Neural progenitor cell (in vitro differentiated cells): ENCODE data around the gene GLP1R. TPM values are rescaled to one million over a fixed set of nuclear protein-coding genes. Genes with fewer than 3 reads are reported as not detected.

ENCODE experiments used
- DNase-seq: peaks from one replicate; pipeline ENCODE4 v3.0.0-alpha.2; 2016; ENCODE audit warnings: low spot score
- H2AFZ ChIP-seq: fragments of 200-600 bp; sonication (generic); replicated peaks from 2 replicates; pipeline ENCODE4 v1.6.1; 2016; ENCODE audit warnings: antibody characterized with exemption
- H3F3A ChIP-seq: fragments of 200-600 bp; sonication (generic); 2 replicates; pipeline ENCODE4 v1.6.1; 2016; ENCODE audit warnings: antibody characterized with exemption, low read depth
- H3K27ac ChIP-seq: fragments of 200-600 bp; sonication (generic); 2 replicates; pipeline ENCODE4 v1.5.1; 2016; ENCODE audit warnings: mild to moderate bottlenecking
- H3K27me3 ChIP-seq: fragments of 200-600 bp; sonication (generic); 2 replicates; pipeline ENCODE4 v1.6.1; 2016; ENCODE audit warnings: mild to moderate bottlenecking, moderate library complexity
- H3K36me3 ChIP-seq: fragments of 200-600 bp; sonication (generic); 2 replicates; pipeline ENCODE4 v1.5.1; 2016
- H3K4me1 ChIP-seq: fragments of 200-600 bp; sonication (generic); 2 replicates; pipeline ENCODE4 v1.6.1; 2016; ENCODE audit warnings: mixed run types
- H3K4me2 ChIP-seq: fragments of 200-600 bp; sonication (generic); 2 replicates; pipeline ENCODE4 v1.6.1; 2016
- H3K4me3 ChIP-seq: fragments of 200-600 bp; sonication (generic); 2 replicates; pipeline ENCODE4 v1.5.1; 2016
- H3K79me2 ChIP-seq: fragments of 200-600 bp; sonication (generic); 2 replicates; pipeline ENCODE4 v1.6.1; 2016; ENCODE audit warnings: low read depth
- H3K9ac ChIP-seq: fragments of 200-600 bp; sonication (generic); 2 replicates; pipeline ENCODE4 v1.6.1; 2016
- H3K9me3 ChIP-seq: fragments of 200-600 bp; sonication (generic); 2 replicates; pipeline ENCODE4 v1.5.1; 2016; ENCODE audit warnings: low read depth
- H4K20me1 ChIP-seq: fragments of 200-600 bp; sonication (generic); 2 replicates; pipeline ENCODE4 v1.6.1; 2016; ENCODE audit warnings: low read depth
- H3K27ac Mint-ChIP-seq: 3 replicates; pipeline ENCODE4 v1.8.0; 2021; ENCODE audit warnings: mixed read lengths
- H3K27me3 Mint-ChIP-seq: 2 replicates; pipeline ENCODE4 v1.8.0; 2022; ENCODE audit warnings: low read depth, mild to moderate bottlenecking, inconsistent platforms, moderate library complexity, mixed read lengths; ENCODE audit not compliant: insufficient read depth
- H3K36me3 Mint-ChIP-seq: 3 replicates; pipeline ENCODE4 v1.8.0; 2021; ENCODE audit warnings: mixed read lengths
- H3K4me1 Mint-ChIP-seq: 3 replicates; pipeline ENCODE4 v1.8.0; 2021; ENCODE audit warnings: mixed read lengths
- H3K4me3 Mint-ChIP-seq: 3 replicates; pipeline ENCODE4 v1.8.0; 2021; ENCODE audit warnings: mild to moderate bottlenecking, moderate library complexity, mixed read lengths
- H3K9me3 Mint-ChIP-seq: 3 replicates; pipeline ENCODE4 v1.8.0; 2020; ENCODE audit warnings: mixed read lengths
- EZH2 ChIP-seq: fragments of 200-600 bp; sonication (generic); IDR thresholded peaks from 2 replicates; pipeline ENCODE4 v1.6.1; 2017; ENCODE audit warnings: antibody characterized with exemption, mild to moderate bottlenecking, moderate library complexity
- EZH2phosphoT487 ChIP-seq: fragments of 200-600 bp; sonication (generic); IDR thresholded peaks from 2 replicates; pipeline ENCODE4 v1.6.1; 2017; ENCODE audit warnings: antibody characterized with exemption
- total RNA-seq: library from RNA; depleted of rRNA; stranded (reverse); fragments of >200 nt; gene quantifications from 2 replicates; pipeline ENCODE4 v1.2.3, GENCODE V29; 2015; ENCODE audit warnings: low replicate concordance
- TF ChIP-seq, protein P1 (sequence below): fragments of 200-600 bp; sonication (generic); IDR thresholded peaks from 2 replicates; pipeline ENCODE4 v1.5.1; 2017; ENCODE audit warnings: antibody characterized with exemption, mild to moderate bottlenecking

The GLP1R gene
- total RNA-seq, 1 donor from 2014 or later, result 0.82 TPM

DNA sequence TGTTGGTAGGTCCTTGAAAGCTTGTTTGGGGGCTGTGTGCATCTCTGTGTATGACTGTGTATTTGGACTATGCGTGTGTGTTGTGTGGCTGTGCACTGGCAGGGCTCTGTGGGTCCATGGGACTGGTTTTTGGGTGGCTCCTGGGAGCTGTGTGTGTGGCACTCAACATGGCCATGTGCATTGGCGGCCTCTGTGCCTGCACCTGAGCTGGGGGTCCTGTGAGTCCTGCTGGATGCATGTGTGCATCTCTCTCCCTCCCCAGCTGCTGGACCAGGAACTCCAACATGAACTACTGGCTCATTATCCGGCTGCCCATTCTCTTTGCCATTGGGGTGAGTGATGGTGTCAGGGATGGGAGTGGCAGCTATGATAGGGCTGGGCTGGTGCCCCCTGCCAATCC lies 30.1 kb downstream of the GLP1R start:
- H3K27ac ChIP-seq, result no peak overlapping the region
- peaks cover 14% of the 10 kb centered on the region for H3K4me1 Mint-ChIP-seq

DNA sequence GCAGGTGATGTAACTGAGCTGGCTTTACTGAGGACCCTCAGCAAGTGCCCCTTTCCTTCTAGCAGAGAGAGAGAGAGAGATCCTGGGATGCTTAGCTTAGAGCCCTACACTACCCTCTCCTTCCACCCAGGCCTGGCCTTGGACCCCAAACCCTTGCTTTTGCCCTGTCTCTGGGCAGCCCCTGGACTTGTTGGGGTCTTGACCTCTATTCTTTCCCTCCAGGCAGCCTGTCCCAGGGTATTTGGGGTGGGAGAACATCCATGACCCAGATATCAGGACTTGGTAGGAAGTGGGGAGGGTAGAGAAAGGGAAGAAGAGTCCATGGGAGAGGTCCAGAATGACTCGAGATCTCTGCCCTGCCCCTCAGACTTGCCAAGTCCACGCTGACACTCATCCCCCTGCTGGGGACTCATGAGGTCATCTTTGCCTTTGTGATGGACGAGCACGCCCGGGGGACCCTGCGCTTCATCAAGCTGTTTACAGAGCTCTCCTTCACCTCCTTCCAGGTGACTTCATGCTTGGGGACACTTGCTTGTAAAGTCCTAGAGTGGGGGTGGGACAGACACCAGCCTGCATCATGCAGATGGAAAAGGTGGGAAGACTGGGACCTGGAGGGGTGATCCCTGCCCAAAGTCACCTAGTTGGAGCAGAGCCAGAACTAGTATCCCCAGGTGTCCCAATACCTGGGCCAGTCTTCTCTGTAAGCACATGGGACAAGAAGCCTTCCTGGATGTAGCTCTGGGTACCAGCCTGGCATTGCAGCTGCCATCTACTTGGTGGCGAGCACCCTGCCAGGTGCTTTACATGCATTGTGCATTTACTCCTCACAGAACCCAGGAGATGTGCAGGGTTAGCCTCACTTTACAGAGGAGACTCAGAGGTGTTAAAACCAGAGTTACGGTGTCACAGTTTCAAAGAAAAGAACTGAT lies 30.9 kb downstream of the GLP1R start:
- Histone ChIP-seq H2AFZ (no peak overlapping the region), H3K9me3 (no peaks in the 10 kb centered on the region), H3K9ac (no peak overlapping the region), H3K4me1 (no peaks in the 10 kb centered on the region), H3K27me3 (no peaks in the 10 kb centered on the region), H3F3A (no peaks in the 10 kb centered on the region), H4K20me1 (no peaks in the 10 kb centered on the region), H3K36me3 (no peaks in the 10 kb centered on the region), H3K27ac (no peak overlapping the region), H3K4me2 (no peak overlapping the region), H3K79me2 (no peaks in the 10 kb centered on the region), H3K4me3 (no peak overlapping the region)
- peaks cover 12% of the 10 kb centered on the region for H3K4me1 Mint-ChIP-seq
- H3K9me3 Mint-ChIP-seq, result no peaks in the 10 kb centered on the region
- no peak overlapping the region for H3K27ac Mint-ChIP-seq
- TF ChIP-seq EZH2, result no peak
- TF ChIP-seq, protein P1, sequence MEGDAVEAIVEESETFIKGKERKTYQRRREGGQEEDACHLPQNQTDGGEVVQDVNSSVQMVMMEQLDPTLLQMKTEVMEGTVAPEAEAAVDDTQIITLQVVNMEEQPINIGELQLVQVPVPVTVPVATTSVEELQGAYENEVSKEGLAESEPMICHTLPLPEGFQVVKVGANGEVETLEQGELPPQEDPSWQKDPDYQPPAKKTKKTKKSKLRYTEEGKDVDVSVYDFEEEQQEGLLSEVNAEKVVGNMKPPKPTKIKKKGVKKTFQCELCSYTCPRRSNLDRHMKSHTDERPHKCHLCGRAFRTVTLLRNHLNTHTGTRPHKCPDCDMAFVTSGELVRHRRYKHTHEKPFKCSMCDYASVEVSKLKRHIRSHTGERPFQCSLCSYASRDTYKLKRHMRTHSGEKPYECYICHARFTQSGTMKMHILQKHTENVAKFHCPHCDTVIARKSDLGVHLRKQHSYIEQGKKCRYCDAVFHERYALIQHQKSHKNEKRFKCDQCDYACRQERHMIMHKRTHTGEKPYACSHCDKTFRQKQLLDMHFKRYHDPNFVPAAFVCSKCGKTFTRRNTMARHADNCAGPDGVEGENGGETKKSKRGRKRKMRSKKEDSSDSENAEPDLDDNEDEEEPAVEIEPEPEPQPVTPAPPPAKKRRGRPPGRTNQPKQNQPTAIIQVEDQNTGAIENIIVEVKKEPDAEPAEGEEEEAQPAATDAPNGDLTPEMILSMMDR, result no peak
- TF ChIP-seq EZH2phosphoT487, result no peak
- H3K36me3 Mint-ChIP-seq, result no peaks in the 10 kb centered on the region
- H3K27me3 Mint-ChIP-seq, result peaks cover 5% of the 10 kb centered on the region
- no peak for DNase-seq
- no peak overlapping the region for H3K4me3 Mint-ChIP-seq

More for the DNA sequence above, 30.1 kb downstream of the GLP1R start:
- peaks cover 5% of the 10 kb centered on the region for H3K27me3 Mint-ChIP-seq
- H3F3A ChIP-seq, result no peaks in the 10 kb centered on the region
- TF ChIP-seq, protein P1, result no peak
- TF ChIP-seq EZH2 (no peak), EZH2phosphoT487 (no peak)
- H3K4me1 ChIP-seq, result no peaks in the 10 kb centered on the region
- H3K4me3 Mint-ChIP-seq, result no peak overlapping the region
- no peaks in the 10 kb centered on the region for H3K79me2 ChIP-seq
- H3K36me3 Mint-ChIP-seq, result no peaks in the 10 kb centered on the region
- H3K9me3 Mint-ChIP-seq, result no peaks in the 10 kb centered on the region
- H4K20me1 ChIP-seq, result no peaks in the 10 kb centered on the region
- no peak overlapping the region for H3K27ac Mint-ChIP-seq
- no peak overlapping the region for H3K4me2 ChIP-seq
- H3K36me3 ChIP-seq, result no peaks in the 10 kb centered on the region
- H3K9me3 ChIP-seq, result no peaks in the 10 kb centered on the region
- DNase-seq, result no peak
- H3K9ac ChIP-seq, result no peak overlapping the region
- no peak overlapping the region for H3K4me3 ChIP-seq
- H2AFZ ChIP-seq, result no peak overlapping the region
- no peaks in the 10 kb centered on the region for H3K27me3 ChIP-seq

DNA sequence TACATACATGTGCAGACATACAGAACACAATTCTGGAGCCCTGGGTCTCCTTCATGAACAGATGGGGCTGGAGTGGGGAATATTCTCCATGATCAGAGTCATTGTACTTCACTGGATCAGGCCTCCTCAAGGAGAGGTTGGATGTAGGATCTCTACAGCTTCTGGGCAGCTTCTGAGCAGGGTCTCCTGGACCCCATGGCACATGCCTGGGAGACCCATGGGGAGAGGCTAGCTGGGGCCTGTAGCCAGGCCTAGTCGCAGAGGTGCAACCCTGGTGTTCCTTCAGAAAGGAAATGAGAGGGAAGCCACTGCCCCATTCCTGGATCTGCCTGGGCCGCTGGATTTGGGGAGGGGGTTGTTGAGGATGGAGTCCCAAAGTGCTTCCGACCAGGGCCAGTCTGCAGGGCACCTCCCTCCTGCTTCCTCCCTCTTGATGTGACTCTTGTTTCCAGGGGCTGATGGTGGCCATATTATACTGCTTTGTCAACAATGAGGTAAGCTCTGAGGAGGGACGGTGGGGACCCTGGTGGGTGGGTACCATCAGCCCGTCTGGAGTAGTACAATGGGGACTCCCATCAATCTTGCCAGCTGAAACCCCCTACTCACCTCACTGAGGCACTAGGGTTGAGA lies 31.8 kb downstream of the GLP1R start:
- no peaks in the 10 kb centered on the region for H4K20me1 ChIP-seq
- no peak overlapping the region for H3K4me2 ChIP-seq
- Mint-ChIP-seq H3K4me3 (no peak overlapping the region), H3K36me3 (no peaks in the 10 kb centered on the region), H3K4me1 (peaks cover 5% of the 10 kb centered on the region), H3K9me3 (no peaks in the 10 kb centered on the region), H3K27me3 (peaks cover 6% of the 10 kb centered on the region), H3K27ac (no peak overlapping the region)
- H3F3A ChIP-seq, result no peaks in the 10 kb centered on the region
- no peak overlapping the region for H3K4me3 ChIP-seq
- no peak overlapping the region for H3K9ac ChIP-seq
- no peaks in the 10 kb centered on the region for H3K4me1 ChIP-seq
- no peaks in the 10 kb centered on the region for H3K36me3 ChIP-seq
- DNase-seq, result no peak
- no peak overlapping the region for H3K27ac ChIP-seq
- TF ChIP-seq EZH2, result no peak
- no peak for TF ChIP-seq EZH2phosphoT487
- TF ChIP-seq, protein P1, result no peak
- H2AFZ ChIP-seq, result no peak overlapping the region
- H3K9me3 ChIP-seq, result no peaks in the 10 kb centered on the region
- no peaks in the 10 kb centered on the region for H3K79me2 ChIP-seq
- H3K27me3 ChIP-seq, result no peaks in the 10 kb centered on the region
